HCT116 (cell line): ENCODE results near the gene ITPK1.

Source experiments
- ATF3 ChIP-seq: IDR thresholded peaks from 2 replicates; pipeline ENCODE4 v1.6.1; 2012
- CEBPB ChIP-seq: IDR thresholded peaks from 2 replicates; pipeline ENCODE4 v1.6.1; 2012; ENCODE audit warnings: low read depth
- CTCF ChIP-seq, 3 experiments: fragments of 200-600 bp in 1 of 3; sonication (generic) in 1 of 3; IDR thresholded peaks in 2 of 3; conservative IDR thresholded peaks in 1 of 3; 2 replicates each; pipeline ENCODE4 v1.5.1; 2012 to 2017; ENCODE audit warnings: low read depth in 2 of 3, low read length in 2 of 3, antibody characterized with exemption in 1 of 3, borderline replicate concordance in 1 of 3, control low read depth in 1 of 3, mild to moderate bottlenecking in 1 of 3, mixed read lengths in 1 of 3, mixed run types in 1 of 3, moderate library complexity in 1 of 3; ENCODE audit not compliant: insufficient read depth in 1 of 3
- ELF1 ChIP-seq: IDR thresholded peaks from 2 replicates; pipeline ENCODE4 v1.6.1; 2012; ENCODE audit warnings: low read depth, borderline replicate concordance
- EZH2 ChIP-seq: fragments of 200-600 bp; sonication (generic); IDR thresholded peaks from 2 replicates; pipeline ENCODE4 v1.6.1; 2017; ENCODE audit warnings: antibody characterized with exemption, mixed run types
- JUND ChIP-seq: IDR thresholded peaks from 2 replicates; pipeline ENCODE4 v1.6.1; 2012
- MAX ChIP-seq: IDR thresholded peaks from 2 replicates; pipeline ENCODE4 v1.6.1; 2012
- POLR2A ChIP-seq: IDR thresholded peaks from 2 replicates; pipeline ENCODE4 v1.7.0; 2011; ENCODE audit warnings: borderline replicate concordance; ENCODE audit not compliant: insufficient read depth, insufficient read length; ENCODE audit errors: extremely low read depth
- POLR2AphosphoS5 ChIP-seq: IDR thresholded peaks from 2 replicates; pipeline ENCODE4 v1.6.1; 2011; ENCODE audit warnings: mild to moderate bottlenecking, low read depth, low read length, moderate library complexity
- RAD21 ChIP-seq: IDR thresholded peaks from 2 replicates; pipeline ENCODE4 v1.6.1; 2012; ENCODE audit warnings: low read depth, mild to moderate bottlenecking
- REST ChIP-seq: IDR thresholded peaks from 2 replicates; pipeline ENCODE4 v1.6.1; 2012; ENCODE audit warnings: low read depth
- SP1 ChIP-seq: IDR thresholded peaks from 2 replicates; pipeline ENCODE4 v1.6.1; 2012; ENCODE audit warnings: low read depth

- TF ChIP-seq POLR2A (no peak), JUND (no peak), CTCF (IDR thresholded peaks at IDR 0.05 in 2 of 3, conservative IDR thresholded peaks at IDR 0.05 in 1 of 3; ENCODE audit: borderline replicate concordance in 1 of 3, insufficient read depth in 1 of 3, low read depth in 2 of 3, low read length in 2 of 3) (no peak), ELF1 (no peak), CEBPB (no peak), EZH2 (no peak), SP1 (no peak), POLR2AphosphoS5 (no peak), REST (no peak), ATF3 (no peak), MAX (no peak), RAD21 (no peak)
Observed at GRCh38 chr14:92907316-92907911, 208.3 kb downstream of the ITPK1 start.
